GM11168 (cell line): ENCODE measurements around the gene PTH2.

ENCODE experiments used
- in situ Hi-C: fragments of 300-500 bp; cut with MboI; formaldehyde crosslinking; loops from one replicate; pipeline ENCODE4 v1.12.0; 2022; ENCODE audit warnings: low sequenced_read_pairs; ENCODE audit not compliant: unreplicated experiment

Gene PTH2

DNA sequence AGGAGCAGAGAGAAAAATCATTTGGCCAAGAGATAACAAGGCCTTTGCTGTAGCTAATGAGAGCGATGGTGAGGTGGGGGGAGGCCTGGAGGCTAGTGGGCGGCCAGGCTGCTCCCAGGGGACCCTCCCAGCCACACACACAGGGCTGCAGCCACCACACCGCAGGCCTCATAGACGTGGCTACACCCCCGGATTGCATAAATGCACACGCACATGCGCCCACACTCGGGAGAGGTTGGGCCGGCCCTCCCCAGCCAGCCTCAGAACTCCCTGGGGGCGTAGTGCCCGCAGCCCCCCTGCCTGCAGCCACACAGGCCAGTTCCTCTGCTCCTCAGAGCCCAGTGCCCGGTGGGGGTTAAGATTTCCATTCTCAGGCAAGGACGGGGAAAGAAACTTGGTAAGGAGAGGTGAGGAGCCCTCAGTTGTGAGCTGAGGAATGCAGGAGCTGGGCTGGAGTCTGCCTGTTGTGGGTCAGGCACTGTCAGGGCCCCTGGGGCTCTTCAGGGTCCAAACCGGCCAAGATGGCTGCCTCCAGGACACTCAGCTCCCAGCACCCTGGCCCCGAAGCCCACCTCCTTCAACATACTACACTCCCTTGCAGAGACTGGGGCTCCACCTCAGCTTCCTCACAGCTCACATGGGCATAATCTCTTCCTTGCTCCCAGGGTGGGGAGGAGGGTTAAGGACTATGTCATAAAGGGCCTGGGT lies 8.0 kb downstream of the PTH2 start:
- in situ Hi-C loops, result no loop called here

- in situ Hi-C loops, result no loop called here
Observed at GRCh38 chr19:49414256-49414655, 9.0 kb downstream of the PTH2 start.

GRCh38 chr19:49413348-49413747 lies 9.9 kb downstream of the PTH2 start:
- in situ Hi-C loops, result no loop called here

GRCh38 chr19:49411681-49412326 lies 11.4 kb downstream of the PTH2 start:
- in situ Hi-C loops, result no loop called here

GRCh38 chr19:49409441-49410029 lies 13.7 kb downstream of the PTH2 start:
- in situ Hi-C loops, result no loop called here

- in situ Hi-C loops, result no loop called here
Observed at GRCh38 chr19:49408816-49409440, 14.3 kb downstream of the PTH2 start.

- in situ Hi-C loops, result no loop called here
Observed at GRCh38 chr19:49407482-49408015, 15.7 kb downstream of the PTH2 start.

DNA sequence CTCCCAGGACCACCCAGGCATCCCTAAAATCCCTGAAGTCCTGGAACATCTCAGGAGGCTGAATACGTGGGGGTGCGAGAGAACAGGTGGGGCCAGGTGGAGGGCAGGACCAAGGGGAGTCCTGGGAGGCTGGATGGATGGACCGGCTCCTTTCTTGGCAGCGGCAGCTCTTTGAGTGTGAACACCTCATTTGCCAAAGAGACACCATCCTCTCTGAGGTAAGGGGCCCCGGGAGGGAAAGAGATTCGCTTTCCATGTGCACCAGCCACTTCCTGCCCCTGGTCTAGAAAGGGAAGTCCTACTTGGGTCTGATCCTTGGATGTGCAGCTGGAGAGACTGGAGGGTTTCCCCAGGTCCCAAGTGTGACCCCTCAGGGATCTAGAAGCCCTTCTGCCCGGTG lies 16.2 kb downstream of the PTH2 start:
- in situ Hi-C loops, result no loop called here

GRCh38 chr19:49403404-49404187 lies 19.6 kb downstream of the PTH2 start:
- in situ Hi-C loops, result no loop called here

DNA sequence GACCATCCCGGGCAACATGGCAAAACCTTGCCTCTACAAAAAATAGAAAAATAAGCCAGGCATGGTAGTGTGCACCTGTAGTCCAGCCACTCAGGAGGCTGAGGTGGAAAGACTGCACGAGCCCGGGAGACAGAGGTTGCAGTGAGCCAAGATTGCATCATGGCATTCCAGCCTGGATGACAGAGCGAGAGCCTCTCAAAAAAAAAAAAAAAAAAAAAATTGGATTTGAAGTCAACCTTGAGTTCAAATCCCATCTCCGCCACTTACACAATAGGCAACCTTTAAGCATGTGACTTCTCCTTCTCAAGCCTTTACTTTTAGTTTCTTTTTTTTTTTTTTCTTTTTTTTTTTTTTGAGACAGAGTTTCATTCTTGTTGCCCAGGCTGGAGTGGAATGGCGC lies 23.2 kb downstream of the PTH2 start:
- in situ Hi-C loops, result no loop called here

DNA sequence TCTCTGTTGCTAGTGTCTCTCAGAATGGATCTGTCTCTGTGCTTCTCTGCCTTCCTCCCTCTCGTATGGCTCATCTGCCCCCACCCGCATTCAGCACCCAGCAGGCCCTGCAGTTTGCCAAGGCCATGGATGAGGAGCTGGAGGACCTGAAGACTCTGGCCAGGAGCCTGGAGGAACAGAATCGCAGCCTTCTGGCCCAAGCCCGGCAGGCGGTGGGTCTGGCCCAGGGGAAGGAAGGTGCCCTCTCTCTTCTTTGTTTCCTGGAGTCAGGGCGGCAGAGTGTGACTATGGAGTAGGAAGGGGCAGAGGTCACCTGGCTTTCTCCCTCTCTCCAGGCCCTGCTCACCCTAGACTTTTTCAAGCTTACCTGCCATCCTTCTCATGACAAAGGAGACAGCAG lies 24.3 kb downstream of the PTH2 start:
- in situ Hi-C loops, result no loop called here

GRCh38 chr19:49398001-49398615 lies 25.1 kb downstream of the PTH2 start:
- in situ Hi-C loops, result no loop called here

- in situ Hi-C loops, result no loop called here
Observed at GRCh38 chr19:49396738-49397505, 26.3 kb downstream of the PTH2 start.

- in situ Hi-C loops, result no loop called here
Observed at GRCh38 chr19:49395581-49396407, 27.4 kb downstream of the PTH2 start.

DNA sequence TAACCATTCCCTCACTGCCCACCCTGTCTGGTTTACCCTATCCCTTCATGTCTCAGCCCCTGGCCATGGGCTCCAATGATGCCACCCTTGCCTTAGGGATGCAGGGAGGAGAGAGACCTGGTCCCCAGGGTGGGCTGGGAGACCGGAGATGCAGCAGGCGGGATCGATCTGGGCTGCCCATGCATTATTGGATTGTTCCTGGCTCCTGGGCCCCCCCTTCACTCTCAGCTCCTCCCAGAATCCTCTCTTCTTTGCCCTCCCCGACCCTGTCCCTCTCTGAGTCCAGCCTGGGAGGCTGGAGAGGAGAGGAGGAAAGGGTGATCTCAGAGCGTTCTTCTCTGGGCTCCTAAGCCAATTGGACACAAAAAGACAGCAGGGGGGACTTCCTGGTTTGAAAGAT lies 29.4 kb downstream of the PTH2 start:
- in situ Hi-C loops, result loop anchor here (5.0 kb wide), 1 partner anchor 33 kb away; the partner anchor contains the start of gene GFY

DNA sequence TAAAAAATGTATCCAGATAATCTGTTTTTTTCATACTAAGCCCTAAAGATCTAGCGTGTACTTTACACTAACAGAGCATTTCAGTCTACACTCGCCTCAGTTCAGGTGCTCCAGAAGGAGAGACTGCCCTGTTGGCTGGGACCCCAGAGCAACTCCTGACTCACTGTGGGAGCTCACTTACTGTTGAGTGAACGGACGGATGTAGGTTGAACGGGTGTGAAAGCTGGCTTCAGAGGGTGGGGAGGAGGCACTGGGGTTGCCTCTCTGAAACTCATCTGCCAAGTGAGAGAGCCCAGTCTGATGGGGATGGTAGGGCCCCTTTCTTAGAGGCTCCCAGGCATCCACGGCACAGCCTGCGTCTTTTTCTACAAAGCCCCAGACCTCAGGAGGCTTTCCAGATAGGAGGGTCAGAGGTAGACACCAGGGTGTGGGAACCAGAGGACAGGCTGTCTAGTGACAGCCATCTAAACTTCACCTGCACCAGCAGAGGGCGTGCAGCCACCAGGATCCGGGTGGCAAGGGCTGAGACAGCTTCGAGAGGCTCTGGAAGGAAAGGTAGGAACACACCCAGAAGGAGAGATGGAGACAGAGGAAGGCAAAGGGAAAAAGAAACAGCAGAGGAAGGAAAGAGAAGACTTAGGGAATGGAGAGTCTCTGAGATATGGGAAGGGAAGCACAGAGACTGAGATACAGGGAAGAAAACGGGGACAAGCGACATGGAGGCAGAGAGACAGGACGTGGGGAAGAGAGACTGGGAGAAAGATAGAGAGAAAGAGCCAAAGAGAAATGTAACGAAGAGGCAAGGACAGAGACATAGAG lies 31.5 kb downstream of the PTH2 start:
- in situ Hi-C loops, result loop anchor here (5.0 kb wide), 1 partner anchor 36 kb away; the partner anchor contains the start of gene GFY

DNA sequence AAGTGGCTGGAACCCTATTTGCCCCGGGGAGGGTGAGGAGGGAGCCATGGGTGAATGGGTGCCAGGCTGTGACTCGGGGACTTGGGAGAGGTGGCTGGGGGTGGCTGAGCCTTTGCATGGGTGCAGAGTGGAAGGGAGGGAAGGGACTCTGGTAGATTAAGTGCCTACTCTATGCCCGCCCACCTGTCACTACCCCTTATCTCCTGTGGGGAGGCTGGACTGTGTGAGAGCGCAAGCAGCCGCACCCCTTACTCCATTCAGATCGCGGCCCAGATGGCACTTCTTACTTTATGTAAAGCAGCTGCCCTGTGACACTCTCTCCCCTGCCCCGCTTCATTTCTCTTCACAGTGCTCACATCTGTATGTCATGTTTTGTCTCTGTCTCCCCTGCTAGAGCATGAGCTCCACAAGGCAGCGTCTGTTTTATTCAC lies 32.3 kb downstream of the PTH2 start:
- in situ Hi-C loops, result loop anchor here (5.0 kb wide), 1 partner anchor 36 kb away; the partner anchor contains the start of gene GFY
